ENCODE measurements around the gene RHBDF1. TPM values are rescaled to one million over a fixed set of nuclear protein-coding genes. Genes with fewer than 3 reads are reported as not detected.

RHBDF1 gene
- total and polyA plus RNA-seq, 2 of the 13 experiments (the other 11 are each of a cell fraction or from before 2014, with no cell fraction given), result 5.4 to 26.9 TPM

GRCh38 chr16:53346-54236 is 18.8 kb downstream of the RHBDF1 start, which contains the start of the genes POLR3K and SNRNP25 (continued):
- TF ChIP-seq ZNF780A (CRISPR knock-in tag; IDR thresholded peaks at IDR 0.05), result peak; percentile 89; the same call in 1 of the 2 replicates
- TF ChIP-seq ZBTB49 (CRISPR knock-in tag; IDR thresholded peaks at IDR 0.05; ENCODE audit: borderline replicate concordance), result no peak
- TF ChIP-seq NFATC3 (CRISPR knock-in tag; IDR thresholded peaks at IDR 0.05), result no peak
- no peak for TF ChIP-seq KMT2A (CRISPR knock-in tag; IDR thresholded peaks at IDR 0.05)
- no peak for TF ChIP-seq SRSF4 (IDR thresholded peaks at IDR 0.05; ENCODE audit: low read depth, low read length, poor library complexity, severe bottlenecking)
- no peak for TF ChIP-seq NFRKB (IDR thresholded peaks at IDR 0.05)
- no peak for TF ChIP-seq ZNF362 (CRISPR knock-in tag; IDR thresholded peaks at IDR 0.05; ENCODE audit: borderline replicate concordance)
- no peak for TF ChIP-seq TOE1 (CRISPR knock-in tag; IDR thresholded peaks at IDR 0.05)
- TF ChIP-seq AGO2 (optimal IDR thresholded peaks at IDR 0.05; ENCODE audit: low read depth, low read length), result peak; percentile 51
- TF ChIP-seq ZNF670 (CRISPR knock-in tag; IDR thresholded peaks at IDR 0.05; ENCODE audit: borderline replicate concordance), result peak; percentile 65; the same call in 1 of the 2 replicates
- no peak for TF ChIP-seq ZBTB26 (CRISPR knock-in tag; IDR thresholded peaks at IDR 0.05; ENCODE audit: borderline replicate concordance)
- TF ChIP-seq REST (IDR thresholded peaks at IDR 0.05; ENCODE audit: borderline replicate concordance in 1 of 2, low read depth in 1 of 2, low read length in 2 of 2), result no peak
- TF ChIP-seq ZNF274 (CRISPR knock-in tag; IDR thresholded peaks at IDR 0.05), result no peak
- peak; percentile 79 for TF ChIP-seq ZNF883 (CRISPR knock-in tag; IDR thresholded peaks at IDR 0.05; ENCODE audit: not compliant biosample characterization)
- TF ChIP-seq CREB1 (IDR thresholded peaks at IDR 0.05), result peak; percentile 70
- no peak; the same call in 1 of the 2 replicates for TF ChIP-seq CREB1 (CRISPR knock-in tag; IDR thresholded peaks at IDR 0.05)
- TF ChIP-seq NFKB2 (CRISPR knock-in tag; IDR thresholded peaks at IDR 0.05; ENCODE audit: borderline replicate concordance), result peak; percentile 91; the same call in 1 of the 2 replicates
- peak; percentile 92 for TF ChIP-seq PHF8 (CRISPR knock-in tag; IDR thresholded peaks at IDR 0.05)
- TF ChIP-seq HMGA1 (CRISPR knock-in tag; conservative IDR thresholded peaks at IDR 0.05), result no peak
- TF ChIP-seq CHD2 (IDR thresholded peaks at IDR 0.05; ENCODE audit: low read depth, low read length), result peak; percentile 67

All from HepG2 (cell line).